Epithelial cell of esophagus (primary cell): Measurements from ENCODE around the gene CBX7.

Experiments
- DNase-seq: peaks from one replicate; pipeline ENCODE4 v3.0.0; 2010; ENCODE audit warnings: low read depth
- H3K4me3 ChIP-seq: 2 replicates; pipeline ENCODE4 v1.5.1; 2011; ENCODE audit warnings: mild to moderate bottlenecking, low read length, control low read depth
- TF ChIP-seq, protein P1 (sequence below): IDR thresholded peaks from 2 replicates; pipeline ENCODE4 v1.5.1; 2011; ENCODE audit warnings: low read depth, mild to moderate bottlenecking, low read length, control low read depth, inconsistent platforms; ENCODE audit not compliant: insufficient read depth; ENCODE audit errors: missing control alignments

The CBX7 gene

DNA sequence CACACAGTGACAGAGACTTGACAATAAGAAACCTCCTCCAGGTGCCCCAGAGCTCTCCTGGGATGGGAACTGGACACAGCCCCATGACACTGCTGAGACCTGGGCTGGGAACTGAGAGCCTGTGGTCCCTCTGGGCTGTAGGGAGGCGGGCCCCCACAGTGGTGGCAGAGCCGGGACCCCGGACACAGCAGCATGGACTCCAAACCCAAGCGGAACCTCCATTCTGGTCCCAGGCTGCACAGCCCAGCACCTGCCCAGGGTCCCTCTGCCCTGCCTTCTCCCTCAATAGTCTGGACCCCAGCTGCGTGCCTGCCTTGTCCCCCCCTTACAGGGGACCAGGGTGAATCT lies 63.8 kb downstream of the CBX7 start:
- no peak overlapping the region for H3K4me3 ChIP-seq
- TF ChIP-seq, protein P1, sequence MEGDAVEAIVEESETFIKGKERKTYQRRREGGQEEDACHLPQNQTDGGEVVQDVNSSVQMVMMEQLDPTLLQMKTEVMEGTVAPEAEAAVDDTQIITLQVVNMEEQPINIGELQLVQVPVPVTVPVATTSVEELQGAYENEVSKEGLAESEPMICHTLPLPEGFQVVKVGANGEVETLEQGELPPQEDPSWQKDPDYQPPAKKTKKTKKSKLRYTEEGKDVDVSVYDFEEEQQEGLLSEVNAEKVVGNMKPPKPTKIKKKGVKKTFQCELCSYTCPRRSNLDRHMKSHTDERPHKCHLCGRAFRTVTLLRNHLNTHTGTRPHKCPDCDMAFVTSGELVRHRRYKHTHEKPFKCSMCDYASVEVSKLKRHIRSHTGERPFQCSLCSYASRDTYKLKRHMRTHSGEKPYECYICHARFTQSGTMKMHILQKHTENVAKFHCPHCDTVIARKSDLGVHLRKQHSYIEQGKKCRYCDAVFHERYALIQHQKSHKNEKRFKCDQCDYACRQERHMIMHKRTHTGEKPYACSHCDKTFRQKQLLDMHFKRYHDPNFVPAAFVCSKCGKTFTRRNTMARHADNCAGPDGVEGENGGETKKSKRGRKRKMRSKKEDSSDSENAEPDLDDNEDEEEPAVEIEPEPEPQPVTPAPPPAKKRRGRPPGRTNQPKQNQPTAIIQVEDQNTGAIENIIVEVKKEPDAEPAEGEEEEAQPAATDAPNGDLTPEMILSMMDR = no peak
- DNase-seq = no peak

DNA sequence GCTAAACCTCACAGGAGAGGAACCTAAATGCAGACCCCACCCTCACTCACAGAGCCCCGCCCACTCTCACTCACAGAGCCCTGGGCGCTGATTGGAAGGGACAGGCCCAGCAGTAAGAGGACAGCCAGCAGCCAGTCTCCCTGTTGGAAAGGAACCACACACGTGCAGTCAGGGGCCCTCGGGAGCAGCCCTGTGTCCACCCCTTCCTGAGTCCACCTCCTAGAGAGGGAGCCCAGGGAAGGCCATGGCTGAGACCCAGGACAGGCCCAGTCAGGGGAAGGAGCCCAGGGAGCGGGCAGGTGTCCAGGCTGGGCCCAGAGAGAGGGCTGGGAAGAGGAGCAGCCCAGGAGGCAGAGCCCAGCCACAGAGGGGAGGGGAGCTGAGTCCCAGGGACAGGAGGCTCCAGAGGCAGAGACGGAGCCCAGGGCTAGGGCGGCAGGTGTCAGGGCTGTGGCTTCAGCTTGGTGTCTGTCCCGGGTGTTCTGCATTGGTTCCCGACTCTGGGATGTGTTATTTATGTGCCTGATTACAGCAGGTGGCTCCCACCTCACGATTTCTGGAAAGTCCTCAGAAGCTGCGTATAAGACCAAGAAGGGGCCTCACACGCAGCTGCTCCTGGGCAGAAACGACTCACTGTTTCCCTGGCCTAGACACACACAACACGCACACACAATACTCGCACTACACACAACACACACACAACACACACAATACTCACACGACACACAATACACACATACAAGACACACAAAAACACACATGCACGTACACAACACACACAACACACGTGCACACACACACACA lies 64.4 kb downstream of the CBX7 start:
- H3K4me3 ChIP-seq = no peak overlapping the region
- no peak for DNase-seq
- TF ChIP-seq, protein P1 = no peak

DNA sequence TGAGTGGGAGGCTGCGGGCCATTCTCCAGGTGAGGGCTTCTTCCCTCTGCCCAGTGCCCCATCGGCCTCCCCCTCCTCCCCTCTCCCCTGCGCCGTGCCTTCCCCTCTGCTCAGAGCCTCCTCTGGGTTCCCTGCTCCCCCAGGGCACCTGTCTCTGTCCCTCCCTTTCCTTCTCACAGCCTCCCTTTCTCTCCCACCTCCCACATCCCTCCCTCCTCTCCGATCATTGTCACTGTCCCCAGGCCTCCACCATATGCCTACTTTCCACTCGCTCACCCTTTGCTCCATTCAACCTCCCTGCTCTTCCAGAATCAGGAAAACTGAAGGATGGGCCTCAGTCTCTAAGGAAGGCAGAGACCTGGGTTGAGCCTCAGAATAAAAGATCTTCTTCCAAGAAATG lies 65.4 kb downstream of the CBX7 start:
- DNase-seq = no peak
- H3K4me3 ChIP-seq = no peak overlapping the region
- TF ChIP-seq, protein P1 = no peak

DNA sequence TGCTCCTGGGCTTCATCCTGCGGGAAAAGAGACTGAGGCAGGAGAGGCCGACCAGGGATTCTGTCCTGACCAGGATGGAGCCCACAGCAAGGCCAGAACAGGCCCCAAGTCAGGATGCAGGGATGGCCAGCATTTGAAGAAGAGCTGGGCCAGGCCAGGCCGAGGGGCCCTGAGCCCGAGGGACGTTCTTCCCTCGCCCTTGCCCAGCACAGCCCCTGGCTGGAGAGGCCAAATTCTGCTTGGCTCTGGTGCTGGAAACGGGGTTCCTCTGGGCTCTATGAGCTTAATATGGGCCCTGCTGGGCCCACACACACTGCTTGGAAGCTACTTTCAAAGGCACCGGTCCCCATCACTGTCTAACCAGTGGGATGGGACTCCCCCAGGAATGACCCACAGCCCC lies 67.8 kb downstream of the CBX7 start:
- H3K4me3 ChIP-seq = no peak overlapping the region
- DNase-seq = no peak
- TF ChIP-seq, protein P1 = no peak

DNA sequence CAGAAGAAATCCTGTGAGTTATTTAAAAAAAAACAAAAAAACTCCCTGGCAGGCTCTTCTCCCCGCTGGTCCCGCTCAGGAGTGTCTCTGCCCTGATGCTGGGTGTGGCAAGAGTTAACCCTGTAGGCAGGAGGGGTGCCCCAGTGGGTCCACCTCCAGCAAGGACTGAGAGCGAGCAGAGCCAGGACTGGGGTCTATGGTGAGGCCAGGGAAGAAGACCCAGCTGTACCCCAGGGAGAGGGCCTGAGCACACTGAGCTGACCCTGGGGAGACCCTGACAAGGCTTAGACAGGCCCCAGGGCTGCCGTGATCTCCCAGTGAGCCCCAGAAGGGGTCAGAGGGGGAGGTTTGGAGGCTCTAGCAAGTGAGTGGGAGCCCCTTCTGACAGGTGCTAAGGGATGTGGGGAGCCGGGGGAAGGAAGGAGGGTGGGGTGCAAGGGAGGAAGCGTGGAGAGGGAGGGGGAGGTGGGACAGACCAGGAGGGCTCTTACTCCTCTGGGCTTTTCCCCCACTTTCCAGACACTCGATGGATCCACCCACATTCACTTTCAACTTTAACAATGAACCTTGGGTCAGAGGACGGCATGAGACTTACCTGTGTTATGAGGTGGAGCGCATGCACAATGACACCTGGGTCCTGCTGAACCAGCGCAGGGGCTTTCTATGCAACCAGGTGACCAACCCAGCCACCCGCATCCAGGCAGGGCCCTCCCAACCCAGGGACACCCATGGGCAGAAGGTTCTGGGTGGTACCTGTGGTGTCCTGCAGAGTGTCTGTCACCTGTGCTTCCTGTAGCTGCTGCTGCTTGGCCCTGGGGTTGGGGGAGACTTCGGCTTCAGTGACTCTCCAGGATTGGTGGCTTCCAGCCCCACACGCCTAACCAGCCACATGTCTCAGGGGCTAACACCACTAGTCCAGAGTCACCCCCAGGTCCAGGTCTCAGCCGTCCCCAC lies 69.0 kb downstream of the CBX7 start:
- TF ChIP-seq, protein P1 = no peak
- H3K4me3 ChIP-seq = no peak overlapping the region
- no peak for DNase-seq

DNA sequence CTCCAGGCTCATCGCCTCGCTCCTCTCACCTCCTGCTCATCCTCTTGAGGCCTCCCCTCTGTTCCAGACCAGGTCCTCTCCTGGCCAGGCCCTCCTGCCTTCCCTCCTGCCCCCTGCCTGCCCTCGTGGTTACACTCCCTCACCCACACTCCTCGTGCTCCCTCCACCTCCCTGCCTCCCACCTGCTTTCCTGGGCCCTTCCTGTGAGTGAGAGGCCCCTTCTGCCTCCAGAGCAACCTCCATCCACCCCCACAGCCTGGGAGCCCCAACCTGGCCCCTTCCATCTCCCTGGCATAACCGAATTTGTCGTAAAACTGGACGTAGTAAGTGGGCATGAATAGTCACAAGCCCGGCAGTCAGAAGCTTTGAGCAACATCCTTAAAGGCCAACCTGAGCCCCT lies 70.9 kb downstream of the CBX7 start:
- no peak for DNase-seq
- H3K4me3 ChIP-seq = no peak overlapping the region
- TF ChIP-seq, protein P1 = no peak

DNA sequence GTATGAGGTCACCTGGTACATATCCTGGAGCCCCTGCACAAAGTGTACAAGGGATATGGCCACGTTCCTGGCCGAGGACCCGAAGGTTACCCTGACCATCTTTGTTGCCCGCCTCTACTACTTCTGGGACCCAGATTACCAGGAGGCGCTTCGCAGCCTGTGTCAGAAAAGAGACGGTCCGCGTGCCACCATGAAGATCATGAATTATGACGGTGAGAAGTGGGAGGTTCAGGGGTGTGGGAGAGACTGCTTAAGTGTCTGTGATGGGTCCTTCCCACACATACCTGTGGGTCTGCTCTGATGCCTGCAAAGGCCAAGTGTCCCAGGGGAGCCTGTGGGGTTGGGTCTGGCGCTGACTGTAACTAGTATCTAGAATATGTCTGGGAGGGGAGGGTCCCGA lies 71.5 kb downstream of the CBX7 start:
- H3K4me3 ChIP-seq = no peak overlapping the region
- TF ChIP-seq, protein P1 = no peak
- DNase-seq = no peak
